Lower lobe of right lung (tissue), 2 donors: ENCODE data around the gene RFX6. TPM values are rescaled to one million over a fixed set of nuclear protein-coding genes. Genes with fewer than 3 reads are reported as not detected.
A peak's percentile ranks its signal among the peaks of the same experiment; 100 is the strongest.

Experiments
- ATAC-seq, 2 donors: fragments of 200-7000 bp; cut with Tn5 transposase; one replicate each; pipeline ENCODE4 v1.9.1; 2020 to 2022; ENCODE audit warnings: mild to moderate bottlenecking in 2 of 2, moderate library complexity in 2 of 2
- DNase-seq: peaks from one replicate; pipeline ENCODE4 v3.0.0-alpha.2; 2020
- H3K27ac ChIP-seq: fragments of 200-600 bp; one replicate; pipeline ENCODE4 v1.8.0; 2022
- H3K27me3 ChIP-seq: fragments of 200-600 bp; one replicate; pipeline ENCODE4 v1.8.0; 2022; ENCODE audit warnings: low read depth
- H3K36me3 ChIP-seq: fragments of 200-600 bp; one replicate; pipeline ENCODE4 v1.8.0; 2022; ENCODE audit warnings: mild to moderate bottlenecking
- H3K4me1 ChIP-seq: fragments of 200-600 bp; one replicate; pipeline ENCODE4 v1.8.0; 2022
- H3K4me3 ChIP-seq: fragments of 200-600 bp; one replicate; pipeline ENCODE4 v1.8.0; 2022; ENCODE audit warnings: mild to moderate bottlenecking
- H3K9me3 ChIP-seq: fragments of 200-600 bp; one replicate; pipeline ENCODE4 v1.8.0; 2022
- intact Hi-C: fragments of 100-400 bp; cut with DNase I; formaldehyde crosslinking; loops from one replicate; pipeline ENCODE4 v1.11.0; 2022
- total RNA-seq: library from RNA; stranded (reverse); fragmentation: NEBNext Ultra II Directional; extraction: Animal tissue kit (Norgen Biotek cat#: 25700); gene quantifications from one replicate; pipeline ENCODE4 v1.2.1, GENCODE V29; 2021
- TF ChIP-seq, protein P1 (sequence below): fragments of 200-600 bp; IDR thresholded peaks from one replicate; pipeline ENCODE4 v1.8.0; 2022; ENCODE audit warnings: antibody characterized with exemption, mild to moderate bottlenecking
- donor health status: DM: no; HTN: yes; CAD: no; lungs with severe emphysema.

Gene RFX6
- total RNA-seq, 1 donor from 2014 or later = not detected

DNA sequence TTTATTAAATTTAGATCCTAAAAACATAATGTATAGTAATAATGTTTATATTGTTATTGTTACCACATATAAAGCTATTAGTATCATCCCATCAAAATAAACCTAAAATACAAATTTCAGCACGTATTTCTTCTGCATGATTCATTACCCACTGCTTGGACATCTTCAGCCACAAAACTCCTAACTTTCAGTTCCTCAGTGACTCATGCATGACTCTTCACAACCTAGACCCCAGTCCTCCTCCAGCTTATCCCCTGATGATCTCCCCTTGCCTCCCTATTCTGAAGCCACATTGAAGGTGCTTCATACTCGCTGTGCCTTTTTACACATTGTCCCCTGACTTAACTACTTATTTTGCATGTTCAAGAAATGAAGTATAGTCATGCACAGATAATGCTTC is 37.0 kb upstream of the RFX6 start:
- Histone ChIP-seq H3K4me3 (no peak overlapping the region), H3K27ac (no peak overlapping the region), H3K27me3 (no peaks in the 10 kb centered on the region), H3K9me3 (no peaks in the 10 kb centered on the region), H3K4me1 (no peaks in the 10 kb centered on the region), H3K36me3 (no peaks in the 10 kb centered on the region)
- intact Hi-C loops = no loop called here
- ATAC-seq (no peak), DNase-seq (no peak)
- TF ChIP-seq, protein P1, sequence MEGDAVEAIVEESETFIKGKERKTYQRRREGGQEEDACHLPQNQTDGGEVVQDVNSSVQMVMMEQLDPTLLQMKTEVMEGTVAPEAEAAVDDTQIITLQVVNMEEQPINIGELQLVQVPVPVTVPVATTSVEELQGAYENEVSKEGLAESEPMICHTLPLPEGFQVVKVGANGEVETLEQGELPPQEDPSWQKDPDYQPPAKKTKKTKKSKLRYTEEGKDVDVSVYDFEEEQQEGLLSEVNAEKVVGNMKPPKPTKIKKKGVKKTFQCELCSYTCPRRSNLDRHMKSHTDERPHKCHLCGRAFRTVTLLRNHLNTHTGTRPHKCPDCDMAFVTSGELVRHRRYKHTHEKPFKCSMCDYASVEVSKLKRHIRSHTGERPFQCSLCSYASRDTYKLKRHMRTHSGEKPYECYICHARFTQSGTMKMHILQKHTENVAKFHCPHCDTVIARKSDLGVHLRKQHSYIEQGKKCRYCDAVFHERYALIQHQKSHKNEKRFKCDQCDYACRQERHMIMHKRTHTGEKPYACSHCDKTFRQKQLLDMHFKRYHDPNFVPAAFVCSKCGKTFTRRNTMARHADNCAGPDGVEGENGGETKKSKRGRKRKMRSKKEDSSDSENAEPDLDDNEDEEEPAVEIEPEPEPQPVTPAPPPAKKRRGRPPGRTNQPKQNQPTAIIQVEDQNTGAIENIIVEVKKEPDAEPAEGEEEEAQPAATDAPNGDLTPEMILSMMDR = no peak

DNA sequence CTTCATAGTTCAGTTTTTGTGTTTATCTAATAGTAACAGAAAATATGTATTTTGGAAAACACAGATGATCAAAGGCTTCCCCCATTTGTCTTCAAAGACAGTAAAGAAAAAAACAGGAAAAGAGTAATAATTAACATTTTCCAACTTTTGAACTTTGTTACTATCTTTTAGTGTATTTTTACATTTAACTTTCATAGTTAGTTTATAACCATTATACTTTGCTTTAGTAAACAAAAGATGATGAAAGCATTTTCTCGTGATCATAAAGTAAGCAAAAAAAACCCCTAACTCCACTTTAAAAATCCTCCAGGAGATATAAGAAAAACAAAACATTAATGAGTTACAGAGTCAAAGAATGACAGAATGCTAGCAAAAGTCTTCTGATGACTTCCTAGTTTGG is 34.6 kb upstream of the RFX6 start:
- intact Hi-C loops = no loop called here
- TF ChIP-seq, protein P1 = no peak
- ATAC-seq (no peak), DNase-seq (no peak)
- H3K4me1 ChIP-seq = no peaks in the 10 kb centered on the region
- H3K27me3 ChIP-seq = no peaks in the 10 kb centered on the region
- H3K4me3 ChIP-seq = no peak overlapping the region
- H3K36me3 ChIP-seq = no peaks in the 10 kb centered on the region
- no peak overlapping the region for H3K27ac ChIP-seq
- no peaks in the 10 kb centered on the region for H3K9me3 ChIP-seq

DNA sequence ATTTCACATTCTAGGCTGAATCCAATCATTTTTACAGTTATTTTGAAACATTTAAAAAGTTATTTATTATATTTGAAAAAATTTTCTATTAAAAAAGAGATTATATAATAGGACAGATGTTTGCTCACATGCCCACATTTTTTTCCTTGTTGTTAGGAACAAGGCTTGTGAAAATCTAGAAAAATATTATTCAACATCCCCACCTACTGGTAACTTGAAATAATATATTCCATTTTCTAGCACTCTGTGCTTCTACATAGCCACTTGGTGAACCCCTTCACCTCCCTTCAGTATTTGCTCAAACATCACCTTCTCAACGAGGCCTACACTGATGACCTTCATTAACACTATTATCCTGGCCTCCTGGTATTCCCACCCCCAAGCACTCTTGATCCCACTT is 29.8 kb upstream of the RFX6 start:
- peak in 1 of 2 donors; percentile 26 for ATAC-seq
- intact Hi-C loops = no loop called here
- H3K4me3 ChIP-seq = no peak overlapping the region
- H3K9me3 ChIP-seq = no peaks in the 10 kb centered on the region
- H3K36me3 ChIP-seq = no peaks in the 10 kb centered on the region
- H3K4me1 ChIP-seq = no peaks in the 10 kb centered on the region
- H3K27me3 ChIP-seq = no peaks in the 10 kb centered on the region
- TF ChIP-seq, protein P1 = no peak
- H3K27ac ChIP-seq = no peak overlapping the region
- no peak for DNase-seq

DNA sequence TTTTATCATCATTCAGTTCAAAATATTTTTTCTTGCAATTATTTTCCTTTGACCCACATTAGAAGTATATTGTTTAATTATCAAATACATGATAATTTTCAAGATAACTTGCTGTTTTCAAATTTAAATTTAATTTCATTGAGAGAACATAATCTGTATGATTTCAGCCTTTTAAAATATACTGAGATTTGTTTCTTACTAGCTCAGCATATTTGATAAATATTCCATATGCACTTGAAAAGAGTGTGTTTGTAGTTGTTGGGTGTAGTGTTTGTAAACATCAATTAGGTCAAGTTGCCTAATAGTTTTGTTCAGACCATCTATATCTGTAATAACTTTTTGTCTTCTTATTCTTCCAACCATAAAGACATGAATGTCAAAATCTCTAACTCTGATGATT is 19.0 kb upstream of the RFX6 start:
- peaks cover 16% of the 10 kb centered on the region for H3K9me3 ChIP-seq
- no peak for DNase-seq
- no peaks in the 10 kb centered on the region for H3K4me1 ChIP-seq
- ATAC-seq = no peak
- no peak overlapping the region for H3K27ac ChIP-seq
- intact Hi-C loops = no loop called here
- no peaks in the 10 kb centered on the region for H3K27me3 ChIP-seq
- H3K36me3 ChIP-seq = no peaks in the 10 kb centered on the region
- no peak overlapping the region for H3K4me3 ChIP-seq
- TF ChIP-seq, protein P1 = no peak

DNA sequence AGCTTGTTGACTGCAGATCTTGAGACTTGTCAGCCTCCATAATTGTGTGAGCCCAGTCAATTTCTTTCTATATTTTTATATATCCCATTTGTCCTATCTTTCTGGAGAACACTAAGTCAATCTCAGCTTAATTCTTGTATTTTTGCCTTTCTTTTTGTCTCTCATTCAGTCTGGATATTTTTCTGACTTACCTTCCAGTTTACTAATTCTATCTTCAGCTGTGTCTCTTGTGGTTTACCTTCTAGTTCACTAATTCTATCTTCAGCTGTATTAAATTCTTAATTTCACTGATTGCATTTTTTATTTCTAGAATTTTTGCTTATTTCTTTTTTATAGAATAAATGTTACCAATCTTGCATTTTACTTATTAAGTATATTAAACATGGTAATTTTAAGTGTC is 17.8 kb upstream of the RFX6 start:
- DNase-seq (no peak), ATAC-seq (no peak)
- intact Hi-C loops = no loop called here
- TF ChIP-seq, protein P1 = no peak
- no peak overlapping the region for H3K4me3 ChIP-seq
- H3K9me3 ChIP-seq = peaks cover 16% of the 10 kb centered on the region
- H3K4me1 ChIP-seq = no peaks in the 10 kb centered on the region
- H3K27me3 ChIP-seq = no peaks in the 10 kb centered on the region
- H3K36me3 ChIP-seq = no peaks in the 10 kb centered on the region
- no peak overlapping the region for H3K27ac ChIP-seq
